NCI-H128 (cell line): Measurements from ENCODE around the gene CDH13.

Source experiments
- DNase-seq: peaks from one replicate; lab custom pipeline; 2025; ENCODE audit not compliant: unreplicated experiment; lab: John Stamatoyannopoulos, UW

Gene CDH13

GRCh38 chr16:83329441-83329840 lies 702.7 kb downstream of the CDH13 start:
- DNase-seq = no peak

- DNase-seq = no peak
Observed at GRCh38 chr16:83330251-83330650, 703.5 kb downstream of the CDH13 start.

- no peak for DNase-seq
Observed at GRCh38 chr16:83335076-83335475, 708.3 kb downstream of the CDH13 start.

GRCh38 chr16:83336603-83337002 lies 709.8 kb downstream of the CDH13 start:
- DNase-seq = peak; percentile 26

GRCh38 chr16:83338138-83338537 lies 711.4 kb downstream of the CDH13 start:
- DNase-seq = no peak

- no peak for DNase-seq
Observed at GRCh38 chr16:83338941-83339340, 712.2 kb downstream of the CDH13 start.

- DNase-seq = no peak
Observed at GRCh38 chr16:83343935-83344366, 717.2 kb downstream of the CDH13 start.

- DNase-seq = no peak
Observed at GRCh38 chr16:83345846-83346640, 719.3 kb downstream of the CDH13 start.

GRCh38 chr16:83348991-83349390 lies 722.2 kb downstream of the CDH13 start:
- DNase-seq = no peak

- DNase-seq = no peak
Observed at GRCh38 chr16:83350481-83350880, 723.7 kb downstream of the CDH13 start.

- DNase-seq = no peak
Observed at GRCh38 chr16:83351846-83352245, 725.1 kb downstream of the CDH13 start.

GRCh38 chr16:83353241-83353640 lies 726.5 kb downstream of the CDH13 start:
- no peak for DNase-seq

- no peak for DNase-seq
Observed at GRCh38 chr16:83354015-83354414, 727.2 kb downstream of the CDH13 start.

- no peak for DNase-seq
Observed at GRCh38 chr16:83355570-83356218, 728.9 kb downstream of the CDH13 start.

GRCh38 chr16:83356266-83356665 lies 729.5 kb downstream of the CDH13 start:
- peak; percentile 6 for DNase-seq

- DNase-seq = no peak
Observed at GRCh38 chr16:83356986-83357385, 730.2 kb downstream of the CDH13 start.

- no peak for DNase-seq
Observed at GRCh38 chr16:83363521-83363920, 736.8 kb downstream of the CDH13 start.

GRCh38 chr16:83365166-83365565 lies 738.4 kb downstream of the CDH13 start:
- DNase-seq = no peak

GRCh38 chr16:83366228-83366627 lies 739.5 kb downstream of the CDH13 start:
- DNase-seq = no peak

GRCh38 chr16:83374979-83375378 lies 748.2 kb downstream of the CDH13 start:
- DNase-seq = no peak

- no peak for DNase-seq
Observed at GRCh38 chr16:83389751-83390150, 763.0 kb downstream of the CDH13 start.

GRCh38 chr16:83390759-83391158 lies 764.0 kb downstream of the CDH13 start:
- no peak for DNase-seq

GRCh38 chr16:83392743-83393142 lies 766.0 kb downstream of the CDH13 start:
- DNase-seq = no peak
